ENCODE measurements around the gene APOL6. TPM values are rescaled to one million over a fixed set of nuclear protein-coding genes. Genes with fewer than 3 reads are reported as not detected.

APOL6 gene
- total and polyA plus RNA-seq, 2 of the 4 experiments (the other 2 are of a cell fraction): 1.2 to 7.2 TPM

- ATAC-seq (ENCODE audit: low read depth): no peak
- BruUV-seq (replicated peaks): no TSS peak
- no peak overlapping the region for H2AFZ ChIP-seq (replicated peaks; ENCODE audit: low read length, poor library complexity)
- H2BK5ac ChIP-seq (ENCODE audit: low read depth, low read length, poor library complexity, severe bottlenecking): no peak overlapping the region
- H3K79me1 ChIP-seq (ENCODE audit: low read depth in 1 of 2, low read length in 2 of 2): no peaks in the 10 kb centered on the region
- no peak overlapping the region for H3K4me3 ChIP-seq (ENCODE audit: insufficient read depth, low read depth, low read length)
- in situ Hi-C loops (cut with MboI; ENCODE audit: low sequenced_read_pairs) (loop anchor here (10.0 kb wide), 1 partner anchor 198 kb away; no protein-coding TSS in a partner anchor), dilution Hi-C loops (cut with HindIII; ENCODE audit: low sequenced_read_pairs, unreplicated experiment) (no loop called here), intact Hi-C loops (cut with micrococcal nuclease) (no loop called here)
- no peaks in the 10 kb centered on the region for H3K27me3 ChIP-seq (ENCODE audit: control insufficient read depth, insufficient read depth, low read length)
- WGBS, 2 experiments (ENCODE audit: extremely low coverage in 2 of 2, insufficient read length in 1 of 2): 69% methylated on average over 4 of the region's 5 CpGs; no CpG with 5 or more reads in 1 of the 2 experiments
- no peaks in the 10 kb centered on the region for H3K36me3 ChIP-seq (ENCODE audit: control insufficient read depth, insufficient read depth, low read length)
- 0 out of 2 replicates have a peak overlapping the region, but pooled peaks have one; percentile 99 for H4K91ac ChIP-seq (ENCODE audit: insufficient read depth, low read depth, low read length)
- H3K18ac ChIP-seq (ENCODE audit: low read depth, low read length): no peak overlapping the region
- POLR2A ChIA-PET (ENCODE audit: unreplicated experiment): no interaction called here
- H2AK5ac ChIP-seq (ENCODE audit: low read depth, low read length): peak overlapping the region; percentile 16
- no peak overlapping the region for H3K14ac ChIP-seq (replicated peaks; ENCODE audit: low read depth, low read length)
- peak overlapping the region; percentile 92 for H3K4ac ChIP-seq (ENCODE audit: low read depth, low read length)
- no peak overlapping the region for H3K27ac ChIP-seq (ENCODE audit: insufficient read depth, low read length)
- H2AK9ac ChIP-seq (replicated peaks; ENCODE audit: low read depth, low read length, poor library complexity): no peak overlapping the region
- CTCF ChIA-PET: no interaction called here
- H3K9ac ChIP-seq (ENCODE audit: low read depth, low read length): no peak overlapping the region
- no peak overlapping the region; the same call in 1 of the 2 replicates for H4K5ac ChIP-seq (ENCODE audit: low read depth, low read length)
- peaks cover 14% of the 10 kb centered on the region for H3K4me1 ChIP-seq (ENCODE audit: control insufficient read depth, insufficient read depth, low read length)
- H3K9me1 ChIP-seq (ENCODE audit: insufficient read depth, low read length): peaks cover 25% of the 10 kb centered on the region
- H2BK20ac ChIP-seq (ENCODE audit: low read depth, low read length): peak overlapping the region; percentile 17; the same call in 1 of the 2 replicates
- H4K20me1 ChIP-seq (ENCODE audit: insufficient read depth, low read length): no peaks in the 10 kb centered on the region
- H3K23ac ChIP-seq (ENCODE audit: low read depth, low read length): no peak overlapping the region
- H3K56ac ChIP-seq (ENCODE audit: extremely low read depth, insufficient read depth, low read length): no peak overlapping the region
- peak overlapping the region; percentile 98 to 99; a peak in 2 of 4 replicates for H4K8ac ChIP-seq (ENCODE audit: low read depth in 2 of 2, low read length in 2 of 2)
- H3K9me3 ChIP-seq (ENCODE audit: control insufficient read depth, insufficient read depth, low read length): no peaks in the 10 kb centered on the region
- TF ChIP-seq POLR2A (IDR thresholded peaks at IDR 0.05; ENCODE audit: low read depth, low read length): no peak
- no peak for TF ChIP-seq USF2 (IDR thresholded peaks at IDR 0.05; ENCODE audit: low read depth, low read length)
- TF ChIP-seq MAZ (IDR thresholded peaks at IDR 0.05; ENCODE audit: borderline replicate concordance, low read depth, low read length): no peak
- no peak for TF ChIP-seq BHLHE40 (IDR thresholded peaks at IDR 0.05; ENCODE audit: low read depth, low read length)
- H2BK15ac ChIP-seq (ENCODE audit: low read depth, low read length): peak overlapping the region; percentile 95; the same call in 1 of the 3 replicates
- H3K4me2 ChIP-seq (ENCODE audit: low read depth, low read length): no peak overlapping the region
- H2BK120ac ChIP-seq (ENCODE audit: low read depth, low read length): peak overlapping the region; percentile 95; the same call in 1 of the 2 replicates
- DNase-seq: no peak
These were observed 11.0 kb upstream of the APOL6 start for GRCh38 chr22:35637254-35637653.
